ENCODE data around the gene COL13A1.

GRCh38 chr10:69960606-69960987 lies 158.9 kb downstream of the COL13A1 start:
- no peak for TF ChIP-seq SMC3 (IDR thresholded peaks at IDR 0.05; ENCODE audit: low read depth, low read length)
- no peak for TF ChIP-seq POLR2AphosphoS5 (IDR thresholded peaks at IDR 0.05; ENCODE audit: low read depth, low read length)
- no peak for TF ChIP-seq CTCF (IDR thresholded peaks at IDR 0.05)
- no peak for TF ChIP-seq MAX (IDR thresholded peaks at IDR 0.05; ENCODE audit: low read depth)
- no peak for TF ChIP-seq JUND (IDR thresholded peaks at IDR 0.05)
- no peak for TF ChIP-seq MEF2A (IDR thresholded peaks at IDR 0.05; ENCODE audit: borderline replicate concordance, low read depth)
- TF ChIP-seq EP300 (IDR thresholded peaks at IDR 0.05; ENCODE audit: borderline replicate concordance in 1 of 2, low read depth in 1 of 2, low read length in 1 of 2) = no peak
- TF ChIP-seq EZH2phosphoT487 (IDR thresholded peaks at IDR 0.05; ENCODE audit: borderline replicate concordance, low read depth) = no peak

Data from SK-N-SH (cell line).